Lung (tissue), 12 donors: ENCODE results near the gene CCDC34. TPM values are rescaled to one million over a fixed set of nuclear protein-coding genes. Genes with fewer than 3 reads are reported as not detected.

Source experiments
- ATAC-seq: fragments of 200-7000 bp; cut with Tn5 transposase; one replicate; pipeline ENCODE4 v1.9.1; 2020; ENCODE audit warnings: moderate number of reproducible peaks; ENCODE audit not compliant: insufficient read depth, low FRiP score
- DNase-seq, 3 donors: peaks; one replicate each; pipeline ENCODE4 v3.0.0-alpha.2; 2013 to 2017
- H3K27ac ChIP-seq, 2 donors: one replicate each; pipeline ENCODE4 v1.5.1; 2013; ENCODE audit warnings: mild to moderate bottlenecking in 2 of 2, moderate library complexity in 2 of 2, control low read depth in 1 of 2, inconsistent platforms in 1 of 2, low read depth in 1 of 2, low read length in 1 of 2
- H3K27me3 ChIP-seq, 3 donors: one replicate each; pipeline ENCODE4 v1.5.1; 2013; ENCODE audit warnings: low read length in 2 of 3; ENCODE audit not compliant: control insufficient read depth in 3 of 3, insufficient read depth in 3 of 3
- H3K36me3 ChIP-seq, 4 donors: one replicate each; pipeline ENCODE4 v1.5.1; 2013; ENCODE audit warnings: low read length in 4 of 4, mild to moderate bottlenecking in 1 of 4, moderate library complexity in 1 of 4; ENCODE audit not compliant: control insufficient read depth in 4 of 4, insufficient read depth in 4 of 4
- H3K4me1 ChIP-seq, 5 donors: one replicate each; pipeline ENCODE4 v1.5.1; 2013; ENCODE audit warnings: low read length in 5 of 5, mild to moderate bottlenecking in 2 of 5, moderate library complexity in 1 of 5; ENCODE audit not compliant: control insufficient read depth in 5 of 5, insufficient read depth in 5 of 5
- H3K4me3 ChIP-seq: one replicate; pipeline ENCODE4 v1.5.1; 2013; ENCODE audit warnings: mild to moderate bottlenecking, control low read depth, moderate library complexity
- H3K9ac ChIP-seq, 2 donors: one replicate each; pipeline ENCODE4 v1.5.1; 2013; ENCODE audit warnings: low read length in 2 of 2, control low read depth in 1 of 2; ENCODE audit not compliant: insufficient read depth in 1 of 2
- H3K9me3 ChIP-seq, 4 donors: one replicate each; pipeline ENCODE4 v1.5.1; 2013; ENCODE audit warnings: low read length in 3 of 4, mild to moderate bottlenecking in 1 of 4, moderate library complexity in 1 of 4; ENCODE audit not compliant: control insufficient read depth in 4 of 4, insufficient read depth in 3 of 4
- WGBS, 2 donors: extraction: QIAGEN DNeasy Blood & Tissue Kit; methylation state at CpG; one replicate each; pipeline ENCODE4 v1.1.7; 2013; 5-methylcytosine and 5-hydroxymethylcytosine counted together
- polyA plus RNA-seq, 2 donors: library from polyadenylated mRNA; stranded (reverse); fragments of 200-250 nt; gene quantifications; one replicate each; pipeline ENCODE4 v1.2.1, GENCODE V29; 2013
- total RNA-seq, 2 donors: library from RNA; depleted of rRNA in 1 of 2; stranded (reverse); fragments of >200 nt in 1 of 2; gene quantifications; one replicate each; pipeline ENCODE4 v1.2.1, GENCODE V29; 2014 to 2021
- TF ChIP-seq, protein P1 (sequence below): IDR thresholded peaks from 2 replicates; pipeline ENCODE4 v1.5.1; 2012; ENCODE audit warnings: mild to moderate bottlenecking; ENCODE audit errors: control extremely low read depth, extremely low read depth
- donor health status: control.
- donor health status: control.
- donor health status: Bipolar disorder and iron deficiency.
- donor health status: healthy.
- donor health status: DM: yes; HTN: yes; CAD: no.

The CCDC34 gene
- total and polyA plus RNA-seq, 4 donors, result 2.3 to 4.0 (median 3.5) TPM

GRCh38 chr11:27294654-27295053, 68.4 kb downstream of the CCDC34 start:
- Histone ChIP-seq H3K27me3 (peaks cover 0 to 6% (median 0%) of the 10 kb centered on the region in 3 donors), H3K4me3 (no peak overlapping the region), H3K36me3 (no peaks in the 10 kb centered on the region), H3K9me3 (peaks cover 0 to 5% (median 2%) of the 10 kb centered on the region in 4 donors), H3K27ac (no peak overlapping the region), H3K9ac (no peak overlapping the region), H3K4me1 (no peaks in the 10 kb centered on the region)
- no peak for DNase-seq
- TF ChIP-seq, protein P1, sequence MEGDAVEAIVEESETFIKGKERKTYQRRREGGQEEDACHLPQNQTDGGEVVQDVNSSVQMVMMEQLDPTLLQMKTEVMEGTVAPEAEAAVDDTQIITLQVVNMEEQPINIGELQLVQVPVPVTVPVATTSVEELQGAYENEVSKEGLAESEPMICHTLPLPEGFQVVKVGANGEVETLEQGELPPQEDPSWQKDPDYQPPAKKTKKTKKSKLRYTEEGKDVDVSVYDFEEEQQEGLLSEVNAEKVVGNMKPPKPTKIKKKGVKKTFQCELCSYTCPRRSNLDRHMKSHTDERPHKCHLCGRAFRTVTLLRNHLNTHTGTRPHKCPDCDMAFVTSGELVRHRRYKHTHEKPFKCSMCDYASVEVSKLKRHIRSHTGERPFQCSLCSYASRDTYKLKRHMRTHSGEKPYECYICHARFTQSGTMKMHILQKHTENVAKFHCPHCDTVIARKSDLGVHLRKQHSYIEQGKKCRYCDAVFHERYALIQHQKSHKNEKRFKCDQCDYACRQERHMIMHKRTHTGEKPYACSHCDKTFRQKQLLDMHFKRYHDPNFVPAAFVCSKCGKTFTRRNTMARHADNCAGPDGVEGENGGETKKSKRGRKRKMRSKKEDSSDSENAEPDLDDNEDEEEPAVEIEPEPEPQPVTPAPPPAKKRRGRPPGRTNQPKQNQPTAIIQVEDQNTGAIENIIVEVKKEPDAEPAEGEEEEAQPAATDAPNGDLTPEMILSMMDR, result no peak
- WGBS, 2 donors, result 78 to 83% methylated on average over 4 of the region's 4 CpGs
- ATAC-seq, result no peak

GRCh38 chr11:27293515-27294417, 69.2 kb downstream of the CCDC34 start:
- peaks cover 0 to 6% (median 0%) of the 10 kb centered on the region in 3 donors for H3K27me3 ChIP-seq
- DNase-seq (no peak), ATAC-seq (no peak)
- H3K27ac ChIP-seq, result no peak overlapping the region
- H3K9ac ChIP-seq, result no peak overlapping the region
- TF ChIP-seq, protein P1, result no peak
- H3K9me3 ChIP-seq, result peaks cover 0 to 5% (median 2%) of the 10 kb centered on the region in 4 donors
- 79 to 87% methylated on average over 6 of the region's 6 CpGs for WGBS, 2 donors
- no peaks in the 10 kb centered on the region for H3K36me3 ChIP-seq
- no peak overlapping the region for H3K4me3 ChIP-seq
- no peaks in the 10 kb centered on the region for H3K4me1 ChIP-seq

- Histone ChIP-seq H3K4me3 (no peak overlapping the region), H3K9me3 (peaks cover 0 to 5% (median 2%) of the 10 kb centered on the region in 4 donors), H3K36me3 (no peaks in the 10 kb centered on the region), H3K4me1 (no peaks in the 10 kb centered on the region), H3K9ac (no peak overlapping the region), H3K27me3 (peaks cover 0 to 2% (median 0%) of the 10 kb centered on the region in 3 donors), H3K27ac (no peak overlapping the region)
- no peak for ATAC-seq
- TF ChIP-seq, protein P1, result no peak
- no peak for DNase-seq
- WGBS, 2 donors, result 71 to 87% methylated on average over 2 of the region's 2 CpGs
Observed at GRCh38 chr11:27292637-27293010, 70.4 kb downstream of the CCDC34 start.
